ENCODE results near the gene FGD6. TPM values are rescaled to one million over a fixed set of nuclear protein-coding genes. Genes with fewer than 3 reads are reported as not detected.

Gene FGD6
- total and polyA plus RNA-seq, 2 experiments from 2014 or later, result 10.4 to 17.2 TPM

DNA sequence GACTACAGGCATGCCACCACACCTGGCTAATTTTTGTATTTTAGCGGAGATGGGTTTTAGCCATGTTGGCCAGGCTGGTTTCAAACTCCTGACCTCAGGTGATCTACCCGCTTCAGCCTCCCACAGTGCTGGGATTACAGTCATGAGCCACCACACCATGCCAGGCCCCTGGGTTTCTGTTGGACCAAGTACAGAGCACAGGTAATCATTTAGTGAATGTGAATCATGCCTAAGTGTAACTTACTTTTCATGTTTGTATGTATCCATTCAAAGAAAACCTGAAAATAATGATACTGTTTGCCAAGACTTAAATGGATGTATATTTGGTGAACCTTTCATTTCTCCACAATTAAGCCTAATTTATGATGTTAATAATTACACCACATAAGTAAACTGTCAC lies 65.9 kb downstream of the FGD6 start:
- Histone ChIP-seq H3K4me1 (ENCODE audit: insufficient read depth) (no peaks in the 10 kb centered on the region), H3K27ac (no peak overlapping the region), H4K20me1 (ENCODE audit: insufficient read depth, poor library complexity, severe bottlenecking) (no peaks in the 10 kb centered on the region), H3K27me3 (no peaks in the 10 kb centered on the region), H3K9me3 (ENCODE audit: low read depth) (no peaks in the 10 kb centered on the region), H3K36me3 (replicated peaks; ENCODE audit: insufficient read depth, low read depth) (no peaks in the 10 kb centered on the region), H3K9me2 (replicated peaks; ENCODE audit: insufficient read depth) (no peaks in the 10 kb centered on the region), H2AFZ (no peak overlapping the region), H3K79me2 (no peaks in the 10 kb centered on the region), H3K4me3 (no peak overlapping the region), H3K4me2 (no peak overlapping the region)
- WGBS (ENCODE audit: low lambda C conversion rate, missing lambda C conversion rate), result 100% methylated on average over 2 of the region's 2 CpGs
- TF ChIP-seq EZH2phosphoT487 (IDR thresholded peaks at IDR 0.05; ENCODE audit: low read depth, severe bottlenecking, unreplicated experiment), result no peak
- TF ChIP-seq, protein P1, sequence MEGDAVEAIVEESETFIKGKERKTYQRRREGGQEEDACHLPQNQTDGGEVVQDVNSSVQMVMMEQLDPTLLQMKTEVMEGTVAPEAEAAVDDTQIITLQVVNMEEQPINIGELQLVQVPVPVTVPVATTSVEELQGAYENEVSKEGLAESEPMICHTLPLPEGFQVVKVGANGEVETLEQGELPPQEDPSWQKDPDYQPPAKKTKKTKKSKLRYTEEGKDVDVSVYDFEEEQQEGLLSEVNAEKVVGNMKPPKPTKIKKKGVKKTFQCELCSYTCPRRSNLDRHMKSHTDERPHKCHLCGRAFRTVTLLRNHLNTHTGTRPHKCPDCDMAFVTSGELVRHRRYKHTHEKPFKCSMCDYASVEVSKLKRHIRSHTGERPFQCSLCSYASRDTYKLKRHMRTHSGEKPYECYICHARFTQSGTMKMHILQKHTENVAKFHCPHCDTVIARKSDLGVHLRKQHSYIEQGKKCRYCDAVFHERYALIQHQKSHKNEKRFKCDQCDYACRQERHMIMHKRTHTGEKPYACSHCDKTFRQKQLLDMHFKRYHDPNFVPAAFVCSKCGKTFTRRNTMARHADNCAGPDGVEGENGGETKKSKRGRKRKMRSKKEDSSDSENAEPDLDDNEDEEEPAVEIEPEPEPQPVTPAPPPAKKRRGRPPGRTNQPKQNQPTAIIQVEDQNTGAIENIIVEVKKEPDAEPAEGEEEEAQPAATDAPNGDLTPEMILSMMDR (IDR thresholded peaks at IDR 0.05; ENCODE audit: poor library complexity), result no peak
- TF ChIP-seq EZH2 (IDR thresholded peaks at IDR 0.05; ENCODE audit: borderline replicate concordance), result no peak
- DNase-seq (ENCODE audit: low spot score), result no peak

DNA sequence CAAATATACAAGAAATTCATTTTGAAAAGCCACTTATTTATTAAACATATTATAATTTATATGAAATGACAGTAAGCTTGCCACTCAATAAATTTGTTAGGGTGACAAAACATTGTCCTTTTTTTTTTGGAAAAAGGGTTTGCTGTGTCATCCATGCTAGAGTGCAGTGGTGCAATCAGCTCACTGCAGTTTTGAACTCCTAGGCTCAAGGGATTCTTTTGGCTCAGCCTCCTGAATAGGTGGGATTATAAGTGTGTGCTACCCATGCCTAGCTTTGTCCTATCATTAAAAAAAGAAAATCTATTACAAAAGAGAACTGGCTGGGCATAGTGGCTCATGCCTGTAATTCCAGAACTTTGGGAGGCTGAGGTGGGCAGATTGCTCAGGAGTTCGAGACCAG lies 66.8 kb downstream of the FGD6 start:
- Histone ChIP-seq H3K79me2 (no peaks in the 10 kb centered on the region), H3K36me3 (replicated peaks; ENCODE audit: insufficient read depth, low read depth) (no peaks in the 10 kb centered on the region), H3K9me3 (ENCODE audit: low read depth) (no peaks in the 10 kb centered on the region), H3K27me3 (no peaks in the 10 kb centered on the region), H3K4me2 (no peak overlapping the region), H3K4me1 (ENCODE audit: insufficient read depth) (no peaks in the 10 kb centered on the region), H3K9me2 (replicated peaks; ENCODE audit: insufficient read depth) (no peaks in the 10 kb centered on the region), H2AFZ (no peak overlapping the region), H4K20me1 (ENCODE audit: insufficient read depth, poor library complexity, severe bottlenecking) (no peaks in the 10 kb centered on the region), H3K4me3 (no peak overlapping the region), H3K27ac (no peak overlapping the region)
- no peak for TF ChIP-seq EZH2phosphoT487 (IDR thresholded peaks at IDR 0.05; ENCODE audit: low read depth, severe bottlenecking, unreplicated experiment)
- TF ChIP-seq, protein P1 (IDR thresholded peaks at IDR 0.05; ENCODE audit: poor library complexity), result no peak
- TF ChIP-seq EZH2 (IDR thresholded peaks at IDR 0.05; ENCODE audit: borderline replicate concordance), result no peak
- WGBS (ENCODE audit: low lambda C conversion rate, missing lambda C conversion rate), result 100% methylated on average over 1 of the region's 1 CpG
- no peak for DNase-seq (ENCODE audit: low spot score)

DNA sequence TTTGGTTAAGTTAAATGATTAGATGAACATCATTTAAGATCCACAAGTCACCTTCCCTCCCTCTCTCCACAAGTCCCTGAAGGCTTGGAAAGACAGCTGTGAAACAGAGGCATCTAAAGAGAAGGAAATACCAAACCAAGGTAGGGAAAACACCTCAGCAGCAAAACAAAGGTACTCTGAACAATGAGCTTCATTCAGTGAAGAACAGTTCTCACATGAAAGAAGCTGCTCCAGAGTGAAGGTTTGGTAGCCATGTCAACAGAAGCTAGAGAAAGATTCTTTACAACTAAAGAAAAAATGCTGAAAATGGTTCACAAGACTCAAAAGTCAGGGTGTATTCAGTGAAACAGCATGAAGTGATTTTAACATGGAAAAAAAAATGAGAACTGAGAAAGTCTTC lies 69.4 kb downstream of the FGD6 start:
- no peak for TF ChIP-seq EZH2phosphoT487 (IDR thresholded peaks at IDR 0.05; ENCODE audit: low read depth, severe bottlenecking, unreplicated experiment)
- no peak for TF ChIP-seq EZH2 (IDR thresholded peaks at IDR 0.05; ENCODE audit: borderline replicate concordance)

DNA sequence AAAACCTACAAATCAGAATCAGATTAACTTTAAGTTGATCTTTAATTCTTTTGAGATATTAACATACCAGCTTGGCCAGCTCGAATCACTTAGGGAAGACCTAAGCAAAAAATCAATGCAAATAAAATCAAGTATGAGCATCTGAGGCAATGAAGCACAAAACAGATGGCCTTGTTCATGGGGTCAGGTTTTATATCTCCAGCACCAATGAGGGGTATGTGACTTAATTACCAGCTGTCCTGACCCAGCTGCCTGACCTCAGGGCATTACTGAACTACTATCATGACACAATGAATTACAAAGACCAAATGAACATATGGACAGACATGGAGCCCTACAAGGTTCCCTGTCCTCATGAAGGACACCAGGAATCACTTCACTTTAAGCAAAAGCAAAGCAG lies 70.5 kb downstream of the FGD6 start:
- Histone ChIP-seq H3K27ac (no peak overlapping the region), H3K9me2 (replicated peaks; ENCODE audit: insufficient read depth) (no peaks in the 10 kb centered on the region)
- 81% methylated on average over 1 of the region's 1 CpG for WGBS (ENCODE audit: low lambda C conversion rate, missing lambda C conversion rate)

More for the DNA sequence above, 69.4 kb downstream of the FGD6 start:
- Histone ChIP-seq H3K27me3 (no peaks in the 10 kb centered on the region), H2AFZ (no peak overlapping the region), H3K4me1 (ENCODE audit: insufficient read depth) (no peaks in the 10 kb centered on the region), H3K36me3 (replicated peaks; ENCODE audit: insufficient read depth, low read depth) (no peaks in the 10 kb centered on the region), H3K9me2 (replicated peaks; ENCODE audit: insufficient read depth) (no peaks in the 10 kb centered on the region), H3K4me2 (no peak overlapping the region), H4K20me1 (ENCODE audit: insufficient read depth, poor library complexity, severe bottlenecking) (no peaks in the 10 kb centered on the region), H3K9me3 (ENCODE audit: low read depth) (no peaks in the 10 kb centered on the region), H3K79me2 (no peaks in the 10 kb centered on the region), H3K4me3 (no peak overlapping the region), H3K27ac (peak overlapping the region; percentile 9)
- DNase-seq (ENCODE audit: low spot score), result no peak

More for the DNA sequence above, 70.5 kb downstream of the FGD6 start:
- Histone ChIP-seq H3K4me3 (no peak overlapping the region), H3K27me3 (no peaks in the 10 kb centered on the region), H4K20me1 (ENCODE audit: insufficient read depth, poor library complexity, severe bottlenecking) (no peaks in the 10 kb centered on the region), H3K36me3 (replicated peaks; ENCODE audit: insufficient read depth, low read depth) (no peaks in the 10 kb centered on the region), H2AFZ (no peak overlapping the region), H3K79me2 (no peaks in the 10 kb centered on the region), H3K4me2 (no peak overlapping the region), H3K9me3 (ENCODE audit: low read depth) (no peaks in the 10 kb centered on the region), H3K4me1 (ENCODE audit: insufficient read depth) (no peaks in the 10 kb centered on the region)
- no peak for DNase-seq (ENCODE audit: low spot score)
- TF ChIP-seq EZH2 (IDR thresholded peaks at IDR 0.05; ENCODE audit: borderline replicate concordance), result no peak
- no peak for TF ChIP-seq EZH2phosphoT487 (IDR thresholded peaks at IDR 0.05; ENCODE audit: low read depth, severe bottlenecking, unreplicated experiment)
- TF ChIP-seq, protein P1 (IDR thresholded peaks at IDR 0.05; ENCODE audit: poor library complexity), result no peak
